B cell (primary cell): ENCODE results near the gene ATOH1. TPM values are rescaled to one million over a fixed set of nuclear protein-coding genes. Genes with fewer than 3 reads are reported as not detected.

Source experiments
- ATAC-seq: fragments of 200-7000 bp; cut with Tn5 transposase; one replicate; pipeline ENCODE4 v1.10.0; 2021; ENCODE audit warnings: low read depth, mild to moderate bottlenecking, moderate number of reproducible peaks, moderate library complexity
- CTCF ChIA-PET: fragments of 350-600 bp; sonication (Branson Sonifier 250); formaldehyde crosslinking; loops from one replicate; lab custom pipeline; 2021; ENCODE audit warnings: antibody characterized with exemption, inconsistent platforms; lab: Charles Lee
- POLR2A ChIA-PET: fragments of 350-600 bp; sonication (Branson Sonifier 250); formaldehyde crosslinking; loops from one replicate; lab custom pipeline; 2021; ENCODE audit warnings: antibody characterized with exemption; lab: Charles Lee
- DNase-seq: peaks from one replicate; pipeline ENCODE4 v3.0.0; 2013
- H2AFZ ChIP-seq: 2 replicates; pipeline ENCODE4 v1.6.1; 2012; ENCODE audit warnings: mild to moderate bottlenecking, low read depth, low read length; ENCODE audit not compliant: insufficient read depth, poor library complexity, severe bottlenecking
- H3K27ac ChIP-seq, 2 donors: 1 replicate in 1 of 2; 2 replicates in 1 of 2; pipeline ENCODE4 v1.5.1; 2012 to 2013; ENCODE audit warnings: low read length in 2 of 2, mild to moderate bottlenecking in 2 of 2, moderate library complexity in 1 of 2
- H3K27me3 ChIP-seq, 4 experiments: fragments of 200-600 bp in 1 of 4; sonication (generic) in 1 of 4; replicated peaks in 1 of 4; 1 replicate in 2 of 4; 2 replicates in 2 of 4; pipeline versions ENCODE4 v1.6.1 to v1.7.0; 2013 to 2016; ENCODE audit warnings: low read length in 3 of 4, mild to moderate bottlenecking in 2 of 4, mixed read lengths in 1 of 4, moderate library complexity in 1 of 4; ENCODE audit not compliant: insufficient read depth in 4 of 4, control insufficient read depth in 3 of 4; ENCODE audit errors: control extremely low read depth in 1 of 4
- H3K36me3 ChIP-seq, 2 experiments: replicated peaks in 1 of 2; 1 replicate in 1 of 2; 2 replicates in 1 of 2; pipeline versions ENCODE4 v1.6.1 to v1.7.1; 2013; ENCODE audit warnings: low read length in 1 of 2; ENCODE audit not compliant: insufficient read depth in 2 of 2, control insufficient read depth in 1 of 2; ENCODE audit errors: control extremely low read depth in 1 of 2, extremely low read depth in 1 of 2
- H3K4me1 ChIP-seq, 2 donors: fragments of 200-600 bp in 1 of 2; sonication (generic) in 1 of 2; 1 replicate in 1 of 2; 2 replicates in 1 of 2; pipeline versions ENCODE4 v1.5.1 to v1.6.1; 2013 to 2017; ENCODE audit warnings: low read length in 2 of 2; ENCODE audit not compliant: control insufficient read depth in 2 of 2, insufficient read depth in 2 of 2
- H3K4me2 ChIP-seq: replicated peaks from 2 replicates; pipeline ENCODE3; 2012; ENCODE audit warnings: mild to moderate bottlenecking, low read depth, low read length; ENCODE audit not compliant: poor library complexity, severe bottlenecking
- H3K4me3 ChIP-seq, 5 experiments: fragments of 200-600 bp in 1 of 5; sonication (generic) in 1 of 5; 1 replicate in 3 of 5; 2 replicates in 2 of 5; pipeline versions ENCODE4 v1.5.1 to v1.7.0; 2011 to 2016; ENCODE audit warnings: low read length in 4 of 5, mild to moderate bottlenecking in 4 of 5, low read depth in 2 of 5, control low read depth in 1 of 5, moderate library complexity in 1 of 5; ENCODE audit not compliant: insufficient read depth in 1 of 5; ENCODE audit errors: control extremely low read depth in 1 of 5, extremely low read depth in 1 of 5
- H3K79me2 ChIP-seq: fragments of 200-600 bp; sonication (generic); one replicate; pipeline ENCODE4 v1.6.0; 2016; ENCODE audit warnings: low read length; ENCODE audit not compliant: control insufficient read depth, insufficient read depth
- H3K9ac ChIP-seq: fragments of 200-600 bp; sonication (generic); 2 replicates; pipeline ENCODE4 v1.6.1; 2017; ENCODE audit warnings: mild to moderate bottlenecking, low read length, moderate library complexity
- H3K9me3 ChIP-seq, 3 donors: one replicate each; pipeline versions ENCODE4 v1.6.1 to v1.7.1; 2013; ENCODE audit warnings: low read length in 2 of 3; ENCODE audit not compliant: control insufficient read depth in 2 of 3, insufficient read depth in 1 of 3; ENCODE audit errors: control extremely low read depth in 1 of 3
- H4K20me1 ChIP-seq: 2 replicates; pipeline ENCODE4 v1.6.0; 2012; ENCODE audit warnings: mild to moderate bottlenecking, low read length; ENCODE audit not compliant: insufficient read depth, control insufficient read depth, poor library complexity, severe bottlenecking
- H3K27ac Mint-ChIP-seq: one replicate; pipeline ENCODE4 v1.8.0; 2021; ENCODE audit warnings: mixed read lengths
- H3K27me3 Mint-ChIP-seq: one replicate; pipeline ENCODE4 v1.8.0; 2021; ENCODE audit warnings: mixed read lengths
- H3K4me1 Mint-ChIP-seq: one replicate; pipeline ENCODE4 v1.8.0; 2021; ENCODE audit warnings: mixed read lengths
- H3K4me3 Mint-ChIP-seq: one replicate; pipeline ENCODE4 v1.8.0; 2021; ENCODE audit warnings: mixed read lengths
- H3K9me3 Mint-ChIP-seq: one replicate; pipeline ENCODE4 v1.8.0; 2022; ENCODE audit warnings: mixed read lengths; ENCODE audit not compliant: insufficient read depth
- CTCF ChIP-seq: fragments of 200-600 bp; IDR thresholded peaks from one replicate; pipeline ENCODE4 v1.8.0; 2022; ENCODE audit warnings: antibody characterized with exemption, mild to moderate bottlenecking
- EZH2 ChIP-seq: IDR thresholded peaks from 2 replicates; pipeline ENCODE4 v1.6.1; 2012; ENCODE audit warnings: borderline replicate concordance, low read depth, mild to moderate bottlenecking, moderate library complexity, low read length; ENCODE audit not compliant: insufficient read depth, poor library complexity, severe bottlenecking
- WGBS: methylation state at CpG from one replicate; pipeline ENCODE4 v1.1.5; 2013; ENCODE audit warnings: missing lambda C conversion rate; ENCODE audit not compliant: insufficient coverage; 5-methylcytosine and 5-hydroxymethylcytosine counted together
- intact Hi-C: fragments of 100-400 bp; cut with micrococcal nuclease; formaldehyde crosslinking; loops from one replicate; pipeline ENCODE4 v1.10.0; 2022
- polyA plus RNA-seq: library from polyadenylated mRNA; depleted of rRNA; stranded (reverse); fragments of >200 nt; gene quantifications from 2 replicates; pipeline ENCODE4 v1.2.3, GENCODE V29; 2012
- total RNA-seq, 2 donors: library from RNA; stranded (reverse); fragments of 120-200 nt in 1 of 2; gene quantifications; 1 replicate in 1 of 2; 2 replicates in 1 of 2; pipeline versions ENCODE4 v1.2.3 to v1.2.4, GENCODE V29; 2013 to 2022

Gene ATOH1
- total and polyA plus RNA-seq, 2 donors (not counting 1 experiment from before 2014, with no cell fraction given): not detected

GRCh38 chr4:93814141-93814540 lies 14.4 kb upstream of the ATOH1 start:
- H3K4me3 ChIP-seq: no peak overlapping the region
- no peak overlapping the region for H3K9ac ChIP-seq
- TF ChIP-seq CTCF: no peak
- TF ChIP-seq EZH2: no peak
- no peak overlapping the region for H2AFZ ChIP-seq
- no peak overlapping the region for H3K4me2 ChIP-seq
- peaks cover 3% of the 10 kb centered on the region for H3K9me3 Mint-ChIP-seq
- no peaks in the 10 kb centered on the region for H3K36me3 ChIP-seq
- peaks cover 0 to 2% (median 0%) of the 10 kb centered on the region in 3 donors for H3K9me3 ChIP-seq
- WGBS: 80% methylated on average over 1 of the region's 3 CpGs
- no peaks in the 10 kb centered on the region for H4K20me1 ChIP-seq
- ChIA-PET CTCF (no interaction called here), POLR2A (no interaction called here)
- H3K27ac Mint-ChIP-seq: no peak overlapping the region
- H3K4me3 Mint-ChIP-seq: no peak overlapping the region
- H3K27me3 ChIP-seq: no peaks in the 10 kb centered on the region
- H3K27ac ChIP-seq: no peak overlapping the region
- no peaks in the 10 kb centered on the region for H3K4me1 ChIP-seq
- intact Hi-C loops: no loop called here
- H3K4me1 Mint-ChIP-seq: peaks cover 3% of the 10 kb centered on the region
- ATAC-seq: no peak
- no peaks in the 10 kb centered on the region for H3K79me2 ChIP-seq
- H3K27me3 Mint-ChIP-seq: peaks cover 4% of the 10 kb centered on the region
- DNase-seq: no peak

- Mint-ChIP-seq H3K4me1 (peaks cover 3% of the 10 kb centered on the region), H3K9me3 (peaks cover 3% of the 10 kb centered on the region), H3K27me3 (peaks cover 4% of the 10 kb centered on the region), H3K27ac (no peak overlapping the region), H3K4me3 (no peak overlapping the region)
- Histone ChIP-seq H3K36me3 (no peaks in the 10 kb centered on the region), H3K9ac (no peak overlapping the region), H3K79me2 (no peaks in the 10 kb centered on the region), H3K9me3 (peaks cover 0 to 2% (median 0%) of the 10 kb centered on the region in 3 donors), H3K4me2 (no peak overlapping the region), H2AFZ (no peak overlapping the region), H3K4me3 (no peak overlapping the region), H3K4me1 (no peaks in the 10 kb centered on the region), H3K27me3 (no peaks in the 10 kb centered on the region), H3K27ac (no peak overlapping the region), H4K20me1 (no peaks in the 10 kb centered on the region)
- WGBS: 100% methylated on average over 2 of the region's 4 CpGs
- ATAC-seq (no peak), DNase-seq (no peak)
- ChIA-PET CTCF (no interaction called here), POLR2A (no interaction called here)
- TF ChIP-seq CTCF (no peak), EZH2 (no peak)
- intact Hi-C loops: no loop called here
These were observed 13.8 kb upstream of the ATOH1 start for GRCh38 chr4:93814722-93815121.
